HG03521 (cell line): Measurements from ENCODE around the gene RAB6B.

Source experiments
- ATAC-seq: cut with Tn5 transposase; IDR thresholded peaks from one replicate; pipeline ENCODE4 v1.9.1; 2021; ENCODE audit warnings: mild to moderate bottlenecking, moderate library complexity; ENCODE audit not compliant: unreplicated experiment

RAB6B gene

GRCh38 chr3:133777807-133778568 lies 117.7 kb downstream of the RAB6B start:
- no peak for ATAC-seq

GRCh38 chr3:133776794-133777438 lies 118.8 kb downstream of the RAB6B start:
- no peak for ATAC-seq

GRCh38 chr3:133775835-133776234 lies 119.8 kb downstream of the RAB6B start:
- no peak for ATAC-seq

GRCh38 chr3:133775309-133775708 lies 120.4 kb downstream of the RAB6B start:
- ATAC-seq, result no peak
